C4-2B (cell line): ENCODE data around the gene SLC16A10.
"Not testable (repeated sequence)": the region's sequence is repeated elsewhere in the genome, so short reads cannot be mapped to it uniquely, and the experiment has no call there.

Source experiments
- ZFX ChIP-seq: fragments of 450-650 bp; IDR thresholded peaks from 2 replicates; pipeline ENCODE4 v1.6.1; 2017
- TF ChIP-seq, protein P1 (sequence below): fragments of 450-650 bp; conservative IDR thresholded peaks from 2 replicates; pipeline ENCODE4 v1.5.1; 2017; ENCODE audit warnings: mild to moderate bottlenecking

DNA sequence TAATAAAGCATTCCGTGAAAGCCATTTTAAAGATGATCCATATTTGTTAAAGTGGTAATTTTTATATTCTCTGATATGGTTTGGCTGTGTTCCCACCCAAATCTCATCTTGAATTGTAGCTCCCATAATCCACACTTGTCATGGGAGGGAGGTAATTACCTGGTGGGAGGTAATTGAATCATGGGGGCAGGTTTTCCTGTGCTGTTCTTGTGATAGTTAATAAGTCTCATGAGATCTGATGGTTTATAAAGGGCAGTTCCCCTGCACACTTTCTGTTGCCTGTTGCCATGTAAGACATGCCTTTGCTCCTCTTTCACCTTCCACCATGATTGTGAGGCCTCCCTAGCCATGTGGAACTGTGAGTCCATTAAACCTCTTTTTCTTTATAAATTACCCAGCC lies 8.2 kb downstream of the SLC16A10 start:
- TF ChIP-seq, protein P1, sequence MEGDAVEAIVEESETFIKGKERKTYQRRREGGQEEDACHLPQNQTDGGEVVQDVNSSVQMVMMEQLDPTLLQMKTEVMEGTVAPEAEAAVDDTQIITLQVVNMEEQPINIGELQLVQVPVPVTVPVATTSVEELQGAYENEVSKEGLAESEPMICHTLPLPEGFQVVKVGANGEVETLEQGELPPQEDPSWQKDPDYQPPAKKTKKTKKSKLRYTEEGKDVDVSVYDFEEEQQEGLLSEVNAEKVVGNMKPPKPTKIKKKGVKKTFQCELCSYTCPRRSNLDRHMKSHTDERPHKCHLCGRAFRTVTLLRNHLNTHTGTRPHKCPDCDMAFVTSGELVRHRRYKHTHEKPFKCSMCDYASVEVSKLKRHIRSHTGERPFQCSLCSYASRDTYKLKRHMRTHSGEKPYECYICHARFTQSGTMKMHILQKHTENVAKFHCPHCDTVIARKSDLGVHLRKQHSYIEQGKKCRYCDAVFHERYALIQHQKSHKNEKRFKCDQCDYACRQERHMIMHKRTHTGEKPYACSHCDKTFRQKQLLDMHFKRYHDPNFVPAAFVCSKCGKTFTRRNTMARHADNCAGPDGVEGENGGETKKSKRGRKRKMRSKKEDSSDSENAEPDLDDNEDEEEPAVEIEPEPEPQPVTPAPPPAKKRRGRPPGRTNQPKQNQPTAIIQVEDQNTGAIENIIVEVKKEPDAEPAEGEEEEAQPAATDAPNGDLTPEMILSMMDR, result not testable (repeated sequence)
- TF ChIP-seq ZFX, result not testable (repeated sequence)
